Transverse colon (tissue), 4 donors: ENCODE data around the gene AP1G2. TPM values are rescaled to one million over a fixed set of nuclear protein-coding genes. Genes with fewer than 3 reads are reported as not detected.

ENCODE experiments used
- DNase-seq: peaks from one replicate; pipeline ENCODE4 v3.0.0-alpha.2; 2019
- H3K27ac ChIP-seq, 4 donors: fragments of 200-600 bp; sonication (generic); 2 replicates each; pipeline ENCODE4 v1.5.1; 2016 to 2018; ENCODE audit warnings: inconsistent platforms in 4 of 4
- H3K27me3 ChIP-seq: fragments of 200-600 bp; sonication (generic); 2 replicates; pipeline ENCODE4 v1.5.1; 2017; ENCODE audit warnings: inconsistent platforms
- H3K36me3 ChIP-seq, 4 donors: fragments of 200-600 bp; sonication (generic); 2 replicates each; pipeline ENCODE4 v1.5.1; 2017 to 2019; ENCODE audit warnings: inconsistent platforms in 4 of 4
- H3K4me1 ChIP-seq, 4 donors: fragments of 200-600 bp; sonication (generic); 2 replicates each; pipeline ENCODE4 v1.5.1; 2017 to 2020; ENCODE audit warnings: inconsistent platforms in 4 of 4
- H3K4me3 ChIP-seq, 4 donors: fragments of 200-600 bp; sonication (generic); 1 replicate in 1 of 4; 2 replicates in 3 of 4; pipeline versions ENCODE4 v1.5.1 to v1.6.1; 2017 to 2019; ENCODE audit warnings: inconsistent platforms in 4 of 4
- H3K9me3 ChIP-seq, 2 donors: fragments of 200-600 bp; sonication (generic); 2 replicates each; pipeline ENCODE4 v1.5.1; 2017 to 2019; ENCODE audit warnings: inconsistent platforms in 2 of 2
- EP300 ChIP-seq: sonication (generic); formaldehyde crosslinking; IDR thresholded peaks from one replicate; pipeline ENCODE4 v1.6.1; 2017; ENCODE audit warnings: antibody characterized with exemption, low read depth
- POLR2A ChIP-seq: fragments of 450-650 bp; IDR thresholded peaks from one replicate; pipeline ENCODE4 v1.6.1; 2016; ENCODE audit warnings: antibody characterized with exemption, mild to moderate bottlenecking, moderate library complexity
- POLR2AphosphoS5 ChIP-seq, 3 donors: sonication (generic); formaldehyde crosslinking; IDR thresholded peaks; one replicate each; pipeline ENCODE4 v1.6.1; 2016; ENCODE audit warnings: antibody characterized with exemption in 3 of 3
- WGBS, 2 donors: methylation state at CpG; one replicate each; pipeline ENCODE4 v1.1.5; 2018; ENCODE audit warnings: low coverage in 1 of 2; 5-methylcytosine and 5-hydroxymethylcytosine counted together
- in situ Hi-C, 4 donors: fragments of 200-750 bp; cut with MboI; loops; one replicate each; pipeline versions ENCODE4 v1.15.0 to v1.15.1; 2017; ENCODE audit warnings: low sequenced_read_pairs in 3 of 4, low pct_ligation_motif_present in 1 of 4, low pct_unique_long_range_greater_than_20kb in 1 of 4
- intact Hi-C: fragments of 100-400 bp; cut with DNase I; formaldehyde crosslinking; loops from one replicate; pipeline ENCODE4 v1.15.1; 2023; ENCODE audit warnings: low total_unique reads
- total RNA-seq, 4 donors: library from RNA; depleted of rRNA; stranded (reverse); fragments of >200 nt; gene quantifications; one replicate each; pipeline ENCODE4 v1.1.0, GENCODE V29; 2016
- TF ChIP-seq, protein P1 (sequence below), 5 experiments: fragments of 200-600 bp in 3 of 5; fragments of 450-650 bp in 2 of 5; sonication (generic) in 3 of 5; IDR thresholded peaks; 1 replicate in 2 of 5; 2 replicates in 3 of 5; pipeline ENCODE4 v1.5.1; 2016 to 2017; ENCODE audit warnings: antibody characterized with exemption in 5 of 5, inconsistent platforms in 3 of 5, mild to moderate bottlenecking in 2 of 5, moderate library complexity in 1 of 5

The AP1G2 gene
- total RNA-seq, 4 donors from 2014 or later, result 163 to 508 (median 237) TPM

DNA sequence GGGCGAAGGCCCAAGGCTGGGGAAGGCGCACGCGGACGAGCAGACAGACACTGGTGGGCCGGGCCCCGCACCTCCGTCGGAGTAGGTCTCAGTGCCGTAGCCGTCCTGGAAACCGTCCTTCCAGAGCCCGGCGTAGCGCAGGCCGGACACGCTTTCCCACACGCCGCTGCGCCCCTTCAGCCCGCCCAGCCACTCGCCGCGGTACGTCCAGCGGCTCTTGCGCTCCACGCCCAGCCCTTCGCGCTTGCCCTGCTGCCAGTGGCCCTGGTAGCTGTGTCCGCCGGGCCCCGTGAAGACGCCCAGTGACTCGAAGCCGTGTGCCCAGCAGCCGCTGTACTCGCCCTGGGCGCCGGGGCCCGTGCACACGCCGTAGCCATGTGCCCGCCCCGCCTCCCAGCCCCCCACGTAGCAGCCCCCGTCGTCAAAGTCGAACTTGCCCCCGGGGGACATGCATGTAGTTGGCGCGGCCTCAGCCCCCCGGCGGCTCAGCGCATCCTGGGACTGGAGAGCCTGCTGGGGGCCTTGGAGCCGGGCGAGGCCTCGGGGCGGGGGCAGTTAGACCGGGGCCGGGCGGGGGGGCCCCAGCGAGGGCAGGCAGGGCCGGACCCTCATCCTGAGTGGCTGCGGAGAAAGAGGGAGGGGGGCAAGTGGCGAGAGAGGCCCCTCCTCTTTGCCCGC is 9.6 kb upstream of the AP1G2 start:
- H3K27me3 ChIP-seq, result peaks cover 60% of the 10 kb centered on the region
- no peaks in the 10 kb centered on the region for H3K36me3 ChIP-seq
- TF ChIP-seq EP300, result no peak
- TF ChIP-seq POLR2A, result no peak
- TF ChIP-seq, protein P1, sequence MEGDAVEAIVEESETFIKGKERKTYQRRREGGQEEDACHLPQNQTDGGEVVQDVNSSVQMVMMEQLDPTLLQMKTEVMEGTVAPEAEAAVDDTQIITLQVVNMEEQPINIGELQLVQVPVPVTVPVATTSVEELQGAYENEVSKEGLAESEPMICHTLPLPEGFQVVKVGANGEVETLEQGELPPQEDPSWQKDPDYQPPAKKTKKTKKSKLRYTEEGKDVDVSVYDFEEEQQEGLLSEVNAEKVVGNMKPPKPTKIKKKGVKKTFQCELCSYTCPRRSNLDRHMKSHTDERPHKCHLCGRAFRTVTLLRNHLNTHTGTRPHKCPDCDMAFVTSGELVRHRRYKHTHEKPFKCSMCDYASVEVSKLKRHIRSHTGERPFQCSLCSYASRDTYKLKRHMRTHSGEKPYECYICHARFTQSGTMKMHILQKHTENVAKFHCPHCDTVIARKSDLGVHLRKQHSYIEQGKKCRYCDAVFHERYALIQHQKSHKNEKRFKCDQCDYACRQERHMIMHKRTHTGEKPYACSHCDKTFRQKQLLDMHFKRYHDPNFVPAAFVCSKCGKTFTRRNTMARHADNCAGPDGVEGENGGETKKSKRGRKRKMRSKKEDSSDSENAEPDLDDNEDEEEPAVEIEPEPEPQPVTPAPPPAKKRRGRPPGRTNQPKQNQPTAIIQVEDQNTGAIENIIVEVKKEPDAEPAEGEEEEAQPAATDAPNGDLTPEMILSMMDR (IDR thresholded peaks at IDR 0.05), result no peak
- TF ChIP-seq POLR2AphosphoS5 (IDR thresholded peaks at IDR 0.05), result no peak
- no peak for DNase-seq
- H3K27ac ChIP-seq, result no peak overlapping the region
- 11% methylated on average over 46 of the region's 67 CpGs; no CpG with 5 or more reads in 1 of the 2 donors for WGBS, 2 donors
- peaks cover 4 to 19% (median 18%) of the 10 kb centered on the region in 4 donors for H3K4me1 ChIP-seq
- intact Hi-C loops, result no loop called here
- peak overlapping the region in 2 of 4 donors; percentile 11 to 40 for H3K4me3 ChIP-seq
- in situ Hi-C loops, result no loop called here
- H3K9me3 ChIP-seq, result no peaks in the 10 kb centered on the region

DNA sequence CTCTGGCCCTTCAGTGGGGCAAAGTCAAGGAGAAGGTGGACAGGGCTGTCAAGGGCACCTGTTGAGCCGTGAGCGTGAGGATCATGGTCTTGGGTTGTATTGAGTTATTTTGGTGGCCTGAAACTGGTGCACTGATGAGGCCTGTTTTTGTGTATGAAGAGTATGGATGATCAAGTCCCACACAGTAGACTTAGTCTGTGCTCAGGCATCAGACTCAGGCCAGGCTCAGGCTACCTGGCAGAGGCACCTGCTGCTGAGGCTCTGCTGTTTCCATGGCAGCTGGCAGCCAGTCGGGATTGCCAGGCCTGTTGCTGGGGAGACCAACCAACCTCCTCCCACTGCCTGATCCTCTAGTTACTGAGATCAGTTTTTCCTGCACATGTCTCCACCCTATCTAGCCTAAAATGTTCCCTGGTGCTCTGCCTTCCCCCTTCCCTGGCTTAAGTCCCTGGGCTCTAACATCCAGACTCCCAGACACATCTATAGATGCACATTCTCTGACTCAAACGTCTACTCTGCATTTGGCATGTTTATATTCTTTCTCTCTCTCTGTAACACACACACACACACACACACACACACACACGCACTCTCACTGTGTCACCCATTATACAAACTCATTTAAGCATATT is 5.9 kb upstream of the AP1G2 start:
- DNase-seq, result no peak
- TF ChIP-seq POLR2AphosphoS5 (IDR thresholded peaks at IDR 0.05), result no peak
- TF ChIP-seq EP300, result no peak
- no peak for TF ChIP-seq POLR2A
- TF ChIP-seq, protein P1 (IDR thresholded peaks at IDR 0.05), result no peak
- in situ Hi-C loops, result loop anchor here in 2 of 4 donors (25.0 kb wide), 1 partner anchor 236 kb away; no protein-coding TSS in a partner anchor
- WGBS, 2 donors, result 61 to 66% methylated on average over 2 to 5 of the region's 5 CpGs
- Histone ChIP-seq H3K36me3 (no peaks in the 10 kb centered on the region), H3K27me3 (peaks cover 46% of the 10 kb centered on the region), H3K4me1 (peaks cover 4 to 19% (median 18%) of the 10 kb centered on the region in 4 donors), H3K9me3 (no peaks in the 10 kb centered on the region), H3K4me3 (no peak overlapping the region), H3K27ac (no peak overlapping the region)
- intact Hi-C loops, result no loop called here

DNA sequence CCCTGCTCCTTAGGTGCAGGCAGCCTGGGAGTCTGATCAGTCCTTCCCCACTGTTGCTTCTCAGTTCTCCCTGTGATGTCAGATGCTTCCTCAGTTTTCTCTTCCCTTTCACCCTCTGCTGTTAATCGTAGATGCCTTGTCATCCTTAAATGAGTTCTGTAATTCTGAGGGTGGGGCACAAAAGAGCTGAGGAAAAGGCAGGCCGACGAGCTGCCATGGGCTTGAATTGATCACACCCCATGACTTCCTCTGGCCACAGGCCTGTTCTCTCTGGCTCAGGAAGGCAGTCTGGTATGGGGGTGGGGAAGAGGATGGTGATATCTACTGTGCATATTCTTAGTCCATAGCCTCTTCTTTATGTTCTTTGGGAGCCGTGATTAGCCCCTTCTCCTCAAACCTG is 5.2 kb upstream of the AP1G2 start:
- H3K4me1 ChIP-seq, result peaks cover 5 to 26% (median 23%) of the 10 kb centered on the region in 4 donors
- intact Hi-C loops (no loop called here), in situ Hi-C loops (loop anchor here in 2 of 4 donors (25.0 kb wide), 1 partner anchor 236 kb away; no protein-coding TSS in a partner anchor)
- no peaks in the 10 kb centered on the region for H3K9me3 ChIP-seq
- DNase-seq, result no peak
- TF ChIP-seq, protein P1 (IDR thresholded peaks at IDR 0.05), result no peak
- TF ChIP-seq POLR2AphosphoS5 (IDR thresholded peaks at IDR 0.05), result no peak
- no peak for TF ChIP-seq EP300
- TF ChIP-seq POLR2A, result no peak
- no peak overlapping the region for H3K4me3 ChIP-seq
- WGBS, 2 donors, result 40 to 48% methylated on average over 2 to 4 of the region's 4 CpGs
- peaks cover 40% of the 10 kb centered on the region for H3K27me3 ChIP-seq
- no peaks in the 10 kb centered on the region for H3K36me3 ChIP-seq
- H3K27ac ChIP-seq, result no peak overlapping the region

DNA sequence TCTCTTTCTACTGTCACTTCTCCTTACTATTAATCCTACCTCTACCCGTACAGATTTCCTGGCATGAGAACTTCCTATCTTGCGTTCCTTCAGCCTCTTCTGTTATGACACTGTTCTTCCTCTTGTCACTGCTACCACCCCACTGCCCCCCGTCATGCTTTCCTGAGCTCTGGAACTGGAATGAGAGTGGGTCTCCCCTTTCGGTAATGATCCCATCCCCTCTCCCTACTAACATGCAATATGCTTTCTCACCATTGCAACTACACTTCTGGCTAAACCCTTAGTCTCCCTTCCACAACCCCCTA is 4.9 kb upstream of the AP1G2 start:
- Histone ChIP-seq H3K27ac (no peak overlapping the region), H3K4me3 (no peak overlapping the region), H3K27me3 (peaks cover 36% of the 10 kb centered on the region), H3K4me1 (peaks cover 8 to 25% (median 23%) of the 10 kb centered on the region in 4 donors), H3K9me3 (no peaks in the 10 kb centered on the region), H3K36me3 (no peaks in the 10 kb centered on the region)
- no peak for DNase-seq
- TF ChIP-seq POLR2AphosphoS5 (IDR thresholded peaks at IDR 0.05), result no peak
- TF ChIP-seq EP300, result no peak
- TF ChIP-seq, protein P1 (IDR thresholded peaks at IDR 0.05), result no peak
- no peak for TF ChIP-seq POLR2A
- intact Hi-C loops, result no loop called here
- 68% methylated on average over 4 of the region's 4 CpGs; no CpG with 5 or more reads in 1 of the 2 donors for WGBS, 2 donors
- in situ Hi-C loops, result loop anchor here in 2 of 4 donors (25.0 kb wide), 1 partner anchor 235 kb away; no protein-coding TSS in a partner anchor
